ENCODE results near the gene COX6B2. TPM values are rescaled to one million over a fixed set of nuclear protein-coding genes. Genes with fewer than 3 reads are reported as not detected.

The COX6B2 gene
- polyA plus RNA-seq, 4 donors = 0.07 to 0.09 TPM; not detected in 2

- no peak for FAIRE-seq
- Histone ChIP-seq H3K4me3 (ENCODE audit: low read depth in 1 of 3, low read length in 3 of 3) (no peak within 1 kb of the TSS), H3K36me3 (ENCODE audit: control insufficient read depth in 3 of 3, insufficient read depth in 2 of 3, low read depth in 1 of 3, low read length in 3 of 3) (peaks cover 0 to 6% (median 0%) of the 10 kb centered on the region in 3 donors), H3K9me3 (ENCODE audit: control insufficient read depth in 2 of 2, insufficient read depth in 1 of 2, low read depth in 1 of 2, low read length in 1 of 2) (peaks cover 0 to 5% of the 10 kb centered on the region in 2 donors), H3K4me1 (ENCODE audit: control insufficient read depth in 3 of 3, insufficient read depth in 2 of 3, low read depth in 1 of 3, low read length in 2 of 3) (peaks cover 0 to 34% (median 0%) of the 10 kb centered on the region in 3 donors), H3K27ac (ENCODE audit: low read depth in 1 of 3, low read length in 2 of 3) (peak within 1 kb of the TSS in 1 of 3 donors; percentile 55), H3K27me3 (ENCODE audit: control insufficient read depth in 3 of 3, insufficient read depth in 3 of 3, low read length in 3 of 3) (no peaks in the 10 kb centered on the region)
- 74 to 84% (median 80%) methylated on average over 14 of the region's 14 CpGs for WGBS, 3 donors
- no peak for DNase-seq
Measured at GRCh38 chr19:55325172-55325571, 29.3 kb downstream of the COX6B2 start, which contains the start of gene TMEM150B. Gene TMEM150B (minus strand): TSS chr19:55325341. CDS start chr19:55321036, 4,305 bp downstream.

- Histone ChIP-seq H3K36me3 (ENCODE audit: control insufficient read depth in 3 of 3, insufficient read depth in 2 of 3, low read depth in 1 of 3, low read length in 3 of 3) (peaks cover 0 to 11% (median 1%) of the 10 kb centered on the region in 3 donors), H3K9me3 (ENCODE audit: control insufficient read depth in 2 of 2, insufficient read depth in 1 of 2, low read depth in 1 of 2, low read length in 1 of 2) (peaks cover 0 to 5% of the 10 kb centered on the region in 2 donors), H3K27me3 (ENCODE audit: control insufficient read depth in 3 of 3, insufficient read depth in 3 of 3, low read length in 3 of 3) (peaks cover 0 to 3% (median 0%) of the 10 kb centered on the region in 3 donors), H3K4me3 (ENCODE audit: low read depth in 1 of 3, low read length in 3 of 3) (no peak overlapping the region), H3K27ac (ENCODE audit: low read depth in 1 of 3, low read length in 2 of 3) (peak overlapping the region in 1 of 3 donors; percentile 55), H3K4me1 (ENCODE audit: control insufficient read depth in 3 of 3, insufficient read depth in 2 of 3, low read depth in 1 of 3, low read length in 2 of 3) (peaks cover 0 to 38% (median 0%) of the 10 kb centered on the region in 3 donors)
- WGBS, 3 donors = 79 to 93% (median 91%) methylated on average over 6 of the region's 6 CpGs
- no peak for FAIRE-seq
- no peak for DNase-seq
Measured at GRCh38 chr19:55324662-55325061, 29.9 kb downstream of the COX6B2 start.

- H3K4me3 ChIP-seq (ENCODE audit: low read depth in 1 of 3, low read length in 3 of 3) = peak overlapping the region in 2 of 3 donors; percentile 59 to 77
- DNase-seq (peak; percentile 85 to 92), FAIRE-seq (no peak)
- H3K27ac ChIP-seq (ENCODE audit: low read depth in 1 of 3, low read length in 2 of 3) = peak overlapping the region; percentile 81 to 92 (median 88)
- peaks cover 0 to 36% (median 0%) of the 10 kb centered on the region in 3 donors for H3K4me1 ChIP-seq (ENCODE audit: control insufficient read depth in 3 of 3, insufficient read depth in 2 of 3, low read depth in 1 of 3, low read length in 2 of 3)
- peaks cover 0 to 5% of the 10 kb centered on the region in 2 donors for H3K9me3 ChIP-seq (ENCODE audit: control insufficient read depth in 2 of 2, insufficient read depth in 1 of 2, low read depth in 1 of 2, low read length in 1 of 2)
- peaks cover 0 to 32% (median 2%) of the 10 kb centered on the region in 3 donors for H3K36me3 ChIP-seq (ENCODE audit: control insufficient read depth in 3 of 3, insufficient read depth in 2 of 3, low read depth in 1 of 3, low read length in 3 of 3)
- peaks cover 0 to 3% (median 0%) of the 10 kb centered on the region in 3 donors for H3K27me3 ChIP-seq (ENCODE audit: control insufficient read depth in 3 of 3, insufficient read depth in 3 of 3, low read length in 3 of 3)
- 48 to 62% (median 60%) methylated on average over 11 to 12 of the region's 12 CpGs for WGBS, 3 donors
Measured at GRCh38 chr19:55322204-55322885, 32.2 kb downstream of the COX6B2 start.

- H3K4me3 ChIP-seq (ENCODE audit: low read depth in 1 of 3, low read length in 3 of 3) = peak overlapping the region in 2 of 3 donors; percentile 59 to 77
- H3K36me3 ChIP-seq (ENCODE audit: control insufficient read depth in 3 of 3, insufficient read depth in 2 of 3, low read depth in 1 of 3, low read length in 3 of 3) = peaks cover 0 to 40% (median 4%) of the 10 kb centered on the region in 3 donors
- 29 to 48% (median 34%) methylated on average over 9 of the region's 9 CpGs for WGBS, 3 donors
- DNase-seq = peak; percentile 90 to 93
- no peak for FAIRE-seq
- peak overlapping the region; percentile 81 to 92 (median 88) for H3K27ac ChIP-seq (ENCODE audit: low read depth in 1 of 3, low read length in 2 of 3)
- peaks cover 0 to 35% (median 0%) of the 10 kb centered on the region in 3 donors for H3K4me1 ChIP-seq (ENCODE audit: control insufficient read depth in 3 of 3, insufficient read depth in 2 of 3, low read depth in 1 of 3, low read length in 2 of 3)
- H3K27me3 ChIP-seq (ENCODE audit: control insufficient read depth in 3 of 3, insufficient read depth in 3 of 3, low read length in 3 of 3) = peaks cover 0 to 3% (median 0%) of the 10 kb centered on the region in 3 donors
- H3K9me3 ChIP-seq (ENCODE audit: control insufficient read depth in 2 of 2, insufficient read depth in 1 of 2, low read depth in 1 of 2, low read length in 1 of 2) = peaks cover 0 to 8% of the 10 kb centered on the region in 2 donors
Measured at GRCh38 chr19:55321466-55322137, 32.9 kb downstream of the COX6B2 start.

GRCh38 chr19:55320844-55321419 lies 33.6 kb downstream of the COX6B2 start:
- Histone ChIP-seq H3K27me3 (ENCODE audit: control insufficient read depth in 3 of 3, insufficient read depth in 3 of 3, low read length in 3 of 3) (peaks cover 0 to 3% (median 0%) of the 10 kb centered on the region in 3 donors), H3K4me3 (ENCODE audit: low read depth in 1 of 3, low read length in 3 of 3) (peak overlapping the region in 2 of 3 donors; percentile 59 to 77), H3K36me3 (ENCODE audit: control insufficient read depth in 3 of 3, insufficient read depth in 2 of 3, low read depth in 1 of 3, low read length in 3 of 3) (peaks cover 0 to 46% (median 8%) of the 10 kb centered on the region in 3 donors), H3K4me1 (ENCODE audit: control insufficient read depth in 3 of 3, insufficient read depth in 2 of 3, low read depth in 1 of 3, low read length in 2 of 3) (peaks cover 0 to 35% (median 0%) of the 10 kb centered on the region in 3 donors), H3K9me3 (ENCODE audit: control insufficient read depth in 2 of 2, insufficient read depth in 1 of 2, low read depth in 1 of 2, low read length in 1 of 2) (peaks cover 0 to 15% of the 10 kb centered on the region in 2 donors), H3K27ac (ENCODE audit: low read depth in 1 of 3, low read length in 2 of 3) (peak overlapping the region; percentile 81 to 92 (median 88))
- WGBS, 3 donors = 34 to 60% (median 47%) methylated on average over 8 of the region's 8 CpGs
- FAIRE-seq = no peak
- DNase-seq = no peak

GRCh38 chr19:55319785-55320184 lies 34.7 kb downstream of the COX6B2 start:
- FAIRE-seq (no peak), DNase-seq (peak; percentile 36 to 60)
- Histone ChIP-seq H3K36me3 (ENCODE audit: control insufficient read depth in 3 of 3, insufficient read depth in 2 of 3, low read depth in 1 of 3, low read length in 3 of 3) (peaks cover 0 to 56% (median 9%) of the 10 kb centered on the region in 3 donors), H3K27ac (ENCODE audit: low read depth in 1 of 3, low read length in 2 of 3) (peak overlapping the region in 1 of 3 donors; percentile 17), H3K4me1 (ENCODE audit: control insufficient read depth in 3 of 3, insufficient read depth in 2 of 3, low read depth in 1 of 3, low read length in 2 of 3) (peaks cover 0 to 35% (median 0%) of the 10 kb centered on the region in 3 donors), H3K4me3 (ENCODE audit: low read depth in 1 of 3, low read length in 3 of 3) (peak overlapping the region in 2 of 3 donors; percentile 59 to 77), H3K27me3 (ENCODE audit: control insufficient read depth in 3 of 3, insufficient read depth in 3 of 3, low read length in 3 of 3) (peaks cover 0 to 3% (median 0%) of the 10 kb centered on the region in 3 donors), H3K9me3 (ENCODE audit: control insufficient read depth in 2 of 2, insufficient read depth in 1 of 2, low read depth in 1 of 2, low read length in 1 of 2) (peaks cover 0 to 16% of the 10 kb centered on the region in 2 donors)
- WGBS, 3 donors = 39 to 51% (median 46%) methylated on average over 21 of the region's 21 CpGs

GRCh38 chr19:55316646-55317045 lies 37.9 kb downstream of the COX6B2 start:
- Histone ChIP-seq H3K36me3 (ENCODE audit: control insufficient read depth in 3 of 3, insufficient read depth in 2 of 3, low read depth in 1 of 3, low read length in 3 of 3) (peaks cover 0 to 84% (median 9%) of the 10 kb centered on the region in 3 donors), H3K27me3 (ENCODE audit: control insufficient read depth in 3 of 3, insufficient read depth in 3 of 3, low read length in 3 of 3) (peaks cover 0 to 3% (median 0%) of the 10 kb centered on the region in 3 donors), H3K4me1 (ENCODE audit: control insufficient read depth in 3 of 3, insufficient read depth in 2 of 3, low read depth in 1 of 3, low read length in 2 of 3) (peaks cover 0 to 17% (median 0%) of the 10 kb centered on the region in 3 donors), H3K4me3 (ENCODE audit: low read depth in 1 of 3, low read length in 3 of 3) (no peak overlapping the region), H3K9me3 (ENCODE audit: control insufficient read depth in 2 of 2, insufficient read depth in 1 of 2, low read depth in 1 of 2, low read length in 1 of 2) (peaks cover 0 to 10% of the 10 kb centered on the region in 2 donors), H3K27ac (ENCODE audit: low read depth in 1 of 3, low read length in 2 of 3) (no peak overlapping the region)
- FAIRE-seq = no peak
- DNase-seq = no peak
- 85 to 94% (median 91%) methylated on average over 8 of the region's 8 CpGs for WGBS, 3 donors

Data from small intestine (tissue), 7 donors.